Thyroid gland (tissue), 4 donors: Measurements from ENCODE around the gene NHSL1.

ENCODE experiments used
- POLR2A ChIP-seq, 2 donors: fragments of 450-650 bp; IDR thresholded peaks; one replicate each; pipeline ENCODE4 v1.6.1; 2017; ENCODE audit warnings: antibody characterized with exemption in 2 of 2, mild to moderate bottlenecking in 2 of 2, moderate library complexity in 1 of 2
- TF ChIP-seq, protein P1 (sequence below), 6 experiments: fragments of 200-600 bp in 3 of 6; fragments of 450-650 bp in 3 of 6; sonication (generic) in 3 of 6; IDR thresholded peaks; one replicate each; pipeline ENCODE4 v1.5.1; 2016 to 2019; ENCODE audit warnings: antibody characterized with exemption in 6 of 6, mild to moderate bottlenecking in 2 of 6, inconsistent platforms in 1 of 6, moderate library complexity in 1 of 6

DNA sequence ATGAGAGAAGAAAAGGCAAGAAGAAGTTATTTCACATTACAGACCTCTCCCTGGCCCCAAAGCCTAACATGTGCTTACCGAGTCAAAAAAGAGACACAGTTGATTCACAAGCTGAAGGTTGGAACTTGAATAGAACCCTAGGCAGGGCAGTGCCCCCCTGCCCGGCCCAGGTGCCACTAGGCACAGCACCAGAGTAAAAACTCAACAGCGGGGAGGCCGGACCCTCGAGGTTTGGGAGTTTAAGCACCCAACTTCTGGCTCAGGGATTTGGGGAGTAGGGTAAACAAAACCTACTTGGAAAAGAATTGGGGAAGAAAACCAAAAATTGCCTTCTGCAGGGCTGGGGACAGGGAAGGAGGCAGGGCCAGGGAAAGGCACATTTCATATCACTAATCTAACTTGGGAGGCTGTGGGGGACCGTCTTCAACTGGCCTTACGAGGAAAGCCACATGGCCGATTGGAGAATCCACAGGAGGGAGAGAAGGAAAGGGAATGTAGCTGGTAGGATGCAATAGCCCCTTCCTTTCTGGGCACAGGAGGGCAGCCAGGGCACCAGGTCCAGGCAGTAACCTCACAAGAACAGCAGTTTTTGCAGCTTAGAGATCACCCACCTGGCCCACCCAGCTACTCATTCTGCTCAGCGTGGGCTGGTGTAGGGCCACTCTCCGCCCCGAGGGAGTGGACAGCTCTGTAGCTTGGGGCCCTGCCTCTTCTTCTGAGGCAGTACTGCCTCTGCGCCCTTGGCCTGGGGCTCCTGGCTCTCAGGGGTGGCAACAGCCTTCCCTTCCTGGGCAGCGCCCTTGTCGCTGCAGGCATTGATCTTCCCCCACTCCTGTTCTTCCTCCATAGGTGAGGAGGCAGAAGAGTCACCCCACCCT is 97.1 kb downstream of the NHSL1 start:
- TF ChIP-seq, protein P1, sequence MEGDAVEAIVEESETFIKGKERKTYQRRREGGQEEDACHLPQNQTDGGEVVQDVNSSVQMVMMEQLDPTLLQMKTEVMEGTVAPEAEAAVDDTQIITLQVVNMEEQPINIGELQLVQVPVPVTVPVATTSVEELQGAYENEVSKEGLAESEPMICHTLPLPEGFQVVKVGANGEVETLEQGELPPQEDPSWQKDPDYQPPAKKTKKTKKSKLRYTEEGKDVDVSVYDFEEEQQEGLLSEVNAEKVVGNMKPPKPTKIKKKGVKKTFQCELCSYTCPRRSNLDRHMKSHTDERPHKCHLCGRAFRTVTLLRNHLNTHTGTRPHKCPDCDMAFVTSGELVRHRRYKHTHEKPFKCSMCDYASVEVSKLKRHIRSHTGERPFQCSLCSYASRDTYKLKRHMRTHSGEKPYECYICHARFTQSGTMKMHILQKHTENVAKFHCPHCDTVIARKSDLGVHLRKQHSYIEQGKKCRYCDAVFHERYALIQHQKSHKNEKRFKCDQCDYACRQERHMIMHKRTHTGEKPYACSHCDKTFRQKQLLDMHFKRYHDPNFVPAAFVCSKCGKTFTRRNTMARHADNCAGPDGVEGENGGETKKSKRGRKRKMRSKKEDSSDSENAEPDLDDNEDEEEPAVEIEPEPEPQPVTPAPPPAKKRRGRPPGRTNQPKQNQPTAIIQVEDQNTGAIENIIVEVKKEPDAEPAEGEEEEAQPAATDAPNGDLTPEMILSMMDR (IDR thresholded peaks at IDR 0.05): no peak
- no peak for TF ChIP-seq POLR2A (IDR thresholded peaks at IDR 0.05)
